Gastrocnemius medialis (tissue), 4 donors: Measurements from ENCODE around the gene CCDC106. TPM values are rescaled to one million over a fixed set of nuclear protein-coding genes. Genes with fewer than 3 reads are reported as not detected.

ENCODE experiments used
- ATAC-seq, 2 donors: fragments of 150-250 bp; one replicate each; pipeline ENCODE4 v1.9.1; 2016
- DNase-seq, 2 donors: peaks; one replicate each; pipeline ENCODE4 v3.0.0-alpha.2; 2019
- H3K27ac ChIP-seq, 4 donors: fragments of 200-600 bp; sonication (generic); 1 replicate in 1 of 4; 2 replicates in 3 of 4; pipeline ENCODE4 v1.5.1; 2016 to 2018; ENCODE audit warnings: mild to moderate bottlenecking in 2 of 4, moderate library complexity in 1 of 4
- H3K27me3 ChIP-seq, 3 donors: fragments of 200-600 bp; sonication (generic) in 2 of 3; 1 replicate in 1 of 3; 2 replicates in 2 of 3; pipeline versions ENCODE4 v1.5.1 to v1.6.0; 2016 to 2019; ENCODE audit warnings: mild to moderate bottlenecking in 1 of 3, moderate library complexity in 1 of 3
- H3K36me3 ChIP-seq, 2 donors: fragments of 200-600 bp; sonication (generic) in 1 of 2; one replicate each; pipeline ENCODE4 v1.5.1; 2017 to 2018
- H3K4me1 ChIP-seq, 2 donors: fragments of 200-600 bp; sonication (generic) in 1 of 2; one replicate each; pipeline ENCODE4 v1.5.1; 2016 to 2017; ENCODE audit warnings: mild to moderate bottlenecking in 2 of 2
- H3K4me3 ChIP-seq, 4 donors: fragments of 200-600 bp; sonication (generic) in 3 of 4; 1 replicate in 1 of 4; 2 replicates in 3 of 4; pipeline ENCODE4 v1.5.1; 2016 to 2019; ENCODE audit warnings: mild to moderate bottlenecking in 2 of 4
- H3K9me3 ChIP-seq, 3 donors: fragments of 200-600 bp; sonication (generic) in 2 of 3; 1 replicate in 1 of 3; 2 replicates in 2 of 3; pipeline ENCODE4 v1.5.1; 2016 to 2019
- CTCF ChIP-seq, 5 experiments: fragments of 450-650 bp in 3 of 5; fragments of 200-600 bp in 2 of 5; sonication (generic) in 2 of 5; IDR thresholded peaks in 4 of 5; conservative IDR thresholded peaks in 1 of 5; 1 replicate in 4 of 5; 2 replicates in 1 of 5; pipeline ENCODE4 v1.5.1; 2016 to 2019; ENCODE audit warnings: antibody characterized with exemption in 5 of 5, mild to moderate bottlenecking in 3 of 5, moderate library complexity in 3 of 5
- POLR2A ChIP-seq, 2 donors: fragments of 450-650 bp; IDR thresholded peaks; one replicate each; pipeline ENCODE4 v1.6.1; 2017; ENCODE audit warnings: antibody characterized with exemption in 2 of 2, mild to moderate bottlenecking in 2 of 2, moderate library complexity in 2 of 2
- in situ Hi-C, 4 donors: fragments of 200-750 bp; cut with MboI; loops; one replicate each; pipeline versions ENCODE4 v1.15.0 to v1.8.0; 2017; ENCODE audit warnings: low sequenced_read_pairs in 4 of 4
- intact Hi-C: fragments of 100-400 bp; cut with DNase I; formaldehyde crosslinking; loops from one replicate; pipeline ENCODE4 v1.15.1; 2023; ENCODE audit warnings: low total_unique reads
- total RNA-seq, 4 donors: library from RNA; depleted of rRNA; stranded (reverse); fragments of >200 nt; gene quantifications; one replicate each; pipeline versions ENCODE4 v1.1.0 to v1.2.3, GENCODE V29; 2016

Gene CCDC106
- total RNA-seq, 4 donors from 2014 or later: 6.3 to 21.2 (median 12.6) TPM

GRCh38 chr19:55674841-55675660, 27.0 kb downstream of the CCDC106 start, which contains the start of gene EPN1:
TSS of gene EPN1 (plus strand) at chr19:55675226. CDS start at chr19:55678628, 3,402 bp downstream.
- Histone ChIP-seq H3K9me3 (no peaks in the 10 kb centered on the region), H3K27me3 (no peaks in the 10 kb centered on the region), H3K27ac (peak within 1 kb of the TSS; percentile 77 to 95 (median 87)), H3K4me3 (peak within 1 kb of the TSS; percentile 76 to 89 (median 84)), H3K4me1 (peaks cover 31 to 38% of the 10 kb centered on the region in 2 donors), H3K36me3 (peaks cover 0 to 33% of the 10 kb centered on the region in 2 donors)
- intact Hi-C loops: loop anchor here (1.0 to 2.0 kb wide), 4 partner anchors 20 to 558 kb away; partner anchors contain the start of genes PPP1R12C, PPP6R1, U2AF2 and ZNF787
- ATAC-seq (peak; percentile 93), DNase-seq (peak; percentile 95)
- TF ChIP-seq CTCF (IDR thresholded peaks at IDR 0.05 in 4 of 5, conservative IDR thresholded peaks at IDR 0.05 in 1 of 5) (peak in 2 of 5 experiments; percentile 7 to 8), POLR2A (IDR thresholded peaks at IDR 0.05) (peak; percentile 57 to 70)
- in situ Hi-C loops: no loop called here

GRCh38 chr19:55675661-55676354, 27.8 kb downstream of the CCDC106 start:
- peaks cover 0 to 27% of the 10 kb centered on the region in 2 donors for H3K36me3 ChIP-seq
- in situ Hi-C loops: no loop called here
- peak overlapping the region; percentile 76 to 89 (median 84) for H3K4me3 ChIP-seq
- no peak for DNase-seq
- H3K4me1 ChIP-seq: peaks cover 31 to 38% of the 10 kb centered on the region in 2 donors
- ATAC-seq: peak in 1 of 2 donors; percentile 2
- H3K9me3 ChIP-seq: no peaks in the 10 kb centered on the region
- TF ChIP-seq POLR2A (IDR thresholded peaks at IDR 0.05) (no peak), CTCF (IDR thresholded peaks at IDR 0.05 in 4 of 5, conservative IDR thresholded peaks at IDR 0.05 in 1 of 5) (no peak)
- H3K27me3 ChIP-seq: no peaks in the 10 kb centered on the region
- intact Hi-C loops: loop anchor here (1.0 to 2.0 kb wide), 4 partner anchors 21 to 559 kb away; partner anchors contain the start of genes PPP1R12C, PPP6R1, U2AF2 and ZNF787
- H3K27ac ChIP-seq: peak overlapping the region; percentile 77 to 95 (median 87)

DNA sequence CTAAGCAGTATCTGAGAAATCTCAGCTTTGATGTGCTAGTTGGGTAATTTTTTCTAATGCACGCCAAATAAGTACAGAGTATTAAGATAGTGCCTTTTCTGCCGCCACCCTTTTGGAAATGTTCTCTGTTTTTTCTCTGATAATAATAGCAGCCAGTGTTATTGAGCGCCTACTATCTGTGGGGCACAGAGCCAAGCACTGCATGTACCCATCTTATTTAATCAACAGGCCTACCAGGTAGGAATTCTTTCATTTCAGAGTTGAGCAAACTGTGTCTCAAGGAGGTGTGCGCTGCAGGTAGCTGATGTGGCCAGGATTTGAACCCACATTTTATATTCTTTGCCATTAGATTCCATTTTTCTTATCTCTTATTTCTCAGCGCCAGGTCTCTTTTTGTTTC, 28.4 kb downstream of the CCDC106 start:
- intact Hi-C loops: no loop called here

More for the DNA sequence above, 28.4 kb downstream of the CCDC106 start:
- peaks cover 31 to 38% of the 10 kb centered on the region in 2 donors for H3K4me1 ChIP-seq
- DNase-seq: peak; percentile 29 to 32
- peak in 1 of 2 donors; percentile 38 for ATAC-seq
- TF ChIP-seq POLR2A (IDR thresholded peaks at IDR 0.05): no peak
- TF ChIP-seq CTCF (IDR thresholded peaks at IDR 0.05 in 4 of 5, conservative IDR thresholded peaks at IDR 0.05 in 1 of 5): peak in 1 of 5 experiments; percentile 9
- H3K27ac ChIP-seq: peak overlapping the region; percentile 39 to 95 (median 83)
- H3K36me3 ChIP-seq: peaks cover 0 to 25% of the 10 kb centered on the region in 2 donors
- in situ Hi-C loops: no loop called here
- no peaks in the 10 kb centered on the region for H3K9me3 ChIP-seq
- peak overlapping the region in 3 of 4 donors; percentile 76 to 87 (median 80) for H3K4me3 ChIP-seq
- H3K27me3 ChIP-seq: no peaks in the 10 kb centered on the region
